Large intestine (tissue), 3 donors: ENCODE results near the gene BRAT1. TPM values are rescaled to one million over a fixed set of nuclear protein-coding genes. Genes with fewer than 3 reads are reported as not detected.

Experiments used
- DNase-seq, 2 donors: peaks; one replicate each; pipeline versions ENCODE4 v3.0.0 to v3.0.0-alpha.2; 2013
- H3K27ac ChIP-seq: one replicate; pipeline ENCODE4 v1.5.1; 2013; ENCODE audit warnings: low read length
- H3K27me3 ChIP-seq: 2 replicates; pipeline ENCODE4 v1.6.1; 2013; ENCODE audit warnings: low read length; ENCODE audit not compliant: control insufficient read depth, insufficient read depth
- H3K36me3 ChIP-seq: 2 replicates; pipeline ENCODE4 v1.6.1; 2013; ENCODE audit warnings: low read length; ENCODE audit not compliant: control insufficient read depth, insufficient read depth
- H3K4me1 ChIP-seq: one replicate; pipeline ENCODE4 v1.6.1; 2013; ENCODE audit warnings: low read length; ENCODE audit not compliant: control insufficient read depth, insufficient read depth
- H3K4me3 ChIP-seq: one replicate; pipeline ENCODE4 v1.5.1; 2013; ENCODE audit warnings: low read length
- H3K9me3 ChIP-seq: one replicate; pipeline ENCODE4 v1.6.1; 2013; ENCODE audit warnings: mild to moderate bottlenecking, low read depth, low read length, moderate library complexity; ENCODE audit not compliant: control insufficient read depth
- WGBS: methylation state at CpG from one replicate; pipeline ENCODE4 v1.1.5; 2013; ENCODE audit warnings: low lambda C conversion rate; ENCODE audit not compliant: insufficient coverage; 5-methylcytosine and 5-hydroxymethylcytosine counted together
- polyA plus RNA-seq: library from polyadenylated mRNA; unstranded; fragments of 120-200 nt; gene quantifications from one replicate; pipeline ENCODE4 v1.2.1, GENCODE V29; 2013

BRAT1 gene
- polyA plus RNA-seq, 1 donor: 27.1 TPM

DNA sequence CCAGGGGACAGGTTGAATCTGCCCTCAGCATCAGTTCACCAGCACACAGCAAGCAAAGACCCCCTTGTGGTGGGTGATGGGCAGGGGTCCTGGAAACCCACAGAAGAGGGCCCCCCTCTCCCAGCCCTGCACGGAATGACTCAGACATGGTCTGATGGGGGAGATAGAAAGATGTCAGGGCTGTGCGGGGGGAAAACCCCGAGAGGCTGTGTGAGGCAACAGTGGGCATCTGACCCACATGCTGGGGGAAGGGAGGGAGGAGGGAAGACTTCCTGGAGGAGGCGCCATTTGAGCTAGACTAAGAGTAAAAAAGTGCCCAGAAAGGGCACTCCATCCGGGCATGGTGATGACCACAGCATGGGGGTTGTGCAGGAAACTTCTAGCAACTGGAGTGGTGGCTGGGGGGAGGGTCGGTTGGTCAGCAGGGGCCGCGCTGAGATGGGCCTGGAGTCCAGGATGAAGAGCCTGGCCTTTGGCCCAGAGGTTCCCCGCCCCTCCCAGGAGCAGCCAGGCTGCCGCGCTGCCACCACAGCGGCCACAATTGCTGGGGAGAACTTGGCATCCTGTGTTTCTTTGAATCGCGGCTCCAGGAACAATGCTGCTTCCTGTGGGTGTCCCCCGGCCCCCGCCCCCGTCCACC is 33.3 kb downstream of the BRAT1 start:
- DNase-seq: peak in 1 of 2 donors; percentile 57
- 0% methylated on average over 1 of the region's 17 CpGs for WGBS
- Histone ChIP-seq H3K9me3 (peaks cover 6% of the 10 kb centered on the region), H3K36me3 (peaks cover 18% of the 10 kb centered on the region), H3K27ac (peak overlapping the region; percentile 99), H3K4me3 (peak overlapping the region; percentile 57), H3K27me3 (peaks cover 24% of the 10 kb centered on the region), H3K4me1 (peaks cover 77% of the 10 kb centered on the region)

GRCh38 chr7:2521341-2521745 is 34.0 kb downstream of the BRAT1 start:
- H3K36me3 ChIP-seq: peaks cover 11% of the 10 kb centered on the region
- WGBS: no CpG with 5 or more reads among the region's 21 CpGs
- H3K4me3 ChIP-seq: peak overlapping the region; percentile 57
- H3K27me3 ChIP-seq: peaks cover 24% of the 10 kb centered on the region
- H3K9me3 ChIP-seq: peaks cover 6% of the 10 kb centered on the region
- peak overlapping the region; percentile 54 for H3K27ac ChIP-seq
- peak in 1 of 2 donors; percentile 38 for DNase-seq
- peaks cover 74% of the 10 kb centered on the region for H3K4me1 ChIP-seq

- Histone ChIP-seq H3K4me1 (peaks cover 70% of the 10 kb centered on the region), H3K27me3 (peaks cover 24% of the 10 kb centered on the region), H3K27ac (peak overlapping the region; percentile 5), H3K36me3 (peaks cover 6% of the 10 kb centered on the region), H3K9me3 (peaks cover 6% of the 10 kb centered on the region), H3K4me3 (peak overlapping the region; percentile 57)
- DNase-seq: peak in 1 of 2 donors; percentile 36
- no CpG with 5 or more reads among the region's 12 CpGs for WGBS
These were observed 34.5 kb downstream of the BRAT1 start for GRCh38 chr7:2520761-2521290.

- peaks cover 64% of the 10 kb centered on the region for H3K4me1 ChIP-seq
- no CpG with 5 or more reads among the region's 37 CpGs for WGBS
These were observed 35.1 kb downstream of the BRAT1 start for GRCh38 chr7:2520131-2520760.

GRCh38 chr7:2519119-2519930 is 36.0 kb downstream of the BRAT1 start, which contains the start of gene LFNG:
Gene LFNG, plus strand, starts transcription at chr7:2519774. Its CDS starts 88 bp downstream, at chr7:2519862.
- H3K9me3 ChIP-seq: no peaks in the 10 kb centered on the region
- H3K27ac ChIP-seq: peak within 1 kb of the TSS; percentile 23
- peak within 1 kb of the TSS; percentile 57 for H3K4me3 ChIP-seq
- WGBS: no CpG with 5 or more reads among the region's 95 CpGs
- peak; percentile 85 to 92 for DNase-seq
- H3K4me1 ChIP-seq: peaks cover 55% of the 10 kb centered on the region
- H3K36me3 ChIP-seq: no peaks in the 10 kb centered on the region
- H3K27me3 ChIP-seq: peaks cover 24% of the 10 kb centered on the region

More at GRCh38 chr7:2520131-2520760, 35.1 kb downstream of the BRAT1 start:
- peaks cover under 1% of the 10 kb centered on the region for H3K36me3 ChIP-seq
- peak overlapping the region; percentile 5 for H3K27ac ChIP-seq
- peaks cover 24% of the 10 kb centered on the region for H3K27me3 ChIP-seq
- H3K9me3 ChIP-seq: peaks cover 2% of the 10 kb centered on the region
- DNase-seq: peak in 1 of 2 donors; percentile 66
- H3K4me3 ChIP-seq: peak overlapping the region; percentile 57

DNA sequence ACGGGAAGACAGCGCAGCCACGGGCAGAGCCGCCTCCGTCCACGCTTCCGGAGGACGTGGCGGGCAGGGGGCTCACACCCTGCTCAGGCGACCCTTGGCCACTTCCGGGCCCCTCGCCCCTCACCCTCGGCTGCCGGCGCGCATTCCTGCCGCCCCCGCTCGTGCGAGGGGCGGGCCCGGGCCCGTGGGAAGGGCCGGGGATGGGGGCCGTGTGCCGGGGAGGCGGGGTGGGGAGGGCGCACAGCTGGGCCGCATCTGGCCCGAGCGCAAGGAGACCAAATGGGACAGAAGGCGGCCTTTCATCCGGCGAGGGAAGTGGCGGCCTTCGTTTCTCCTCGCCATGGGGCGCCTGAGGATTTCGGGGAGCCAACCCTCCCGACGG is 36.6 kb downstream of the BRAT1 start:
- Histone ChIP-seq H3K4me1 (peaks cover 49% of the 10 kb centered on the region), H3K36me3 (no peaks in the 10 kb centered on the region), H3K4me3 (peak overlapping the region; percentile 39), H3K27ac (peak overlapping the region; percentile 23), H3K9me3 (no peaks in the 10 kb centered on the region), H3K27me3 (peaks cover 24% of the 10 kb centered on the region)
- WGBS: no CpG with 5 or more reads among the region's 41 CpGs
- no peak for DNase-seq

DNA sequence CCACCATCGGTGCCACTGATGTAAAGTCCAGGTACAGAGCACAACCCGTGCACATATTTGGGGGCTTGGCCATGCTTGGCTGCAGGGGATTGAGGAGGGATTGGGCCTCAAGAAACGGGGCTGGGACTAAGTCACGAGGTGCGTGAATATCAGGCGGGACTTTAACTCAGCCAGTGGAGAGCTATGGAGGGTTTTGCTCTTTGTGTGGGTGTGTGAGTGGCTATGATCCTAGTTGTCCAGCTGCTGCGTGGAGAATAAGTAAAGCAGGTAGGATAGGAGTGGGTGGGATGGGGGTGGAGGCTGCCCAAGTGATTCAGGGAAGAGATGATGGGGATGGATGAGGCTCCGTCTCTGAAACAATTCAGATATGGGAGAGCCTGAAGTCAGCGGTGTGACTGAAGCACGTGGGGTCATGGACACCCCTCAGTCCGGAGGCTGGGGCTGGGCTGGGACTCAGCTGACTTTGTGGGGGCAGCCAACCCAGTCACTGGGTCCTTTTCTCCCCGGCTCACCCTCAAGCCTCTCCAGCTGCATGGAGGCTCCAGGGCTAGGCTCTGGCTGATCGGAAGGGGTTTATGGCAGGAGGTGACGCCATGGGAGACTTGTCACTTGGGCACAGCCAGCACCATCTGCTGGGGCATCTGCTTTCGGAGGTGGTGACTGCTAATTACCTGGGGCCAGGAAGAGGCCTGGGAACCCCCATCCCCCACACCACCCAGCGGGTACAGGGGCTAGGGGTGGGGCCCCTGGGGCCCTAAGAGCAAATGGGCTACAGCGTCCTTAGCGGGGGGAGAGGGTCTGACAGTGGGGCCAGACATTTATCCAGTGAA is 37.4 kb downstream of the BRAT1 start:
- DNase-seq: peak; percentile 70 to 74
- H3K4me1 ChIP-seq: peaks cover 42% of the 10 kb centered on the region
- H3K4me3 ChIP-seq: no peak overlapping the region
- H3K9me3 ChIP-seq: no peaks in the 10 kb centered on the region
- peaks cover 24% of the 10 kb centered on the region for H3K27me3 ChIP-seq
- peak overlapping the region; percentile 27 for H3K27ac ChIP-seq
- H3K36me3 ChIP-seq: no peaks in the 10 kb centered on the region
- whole genome bisulfite sequencing: 40% methylated on average over 1 of the region's 18 CpGs

DNA sequence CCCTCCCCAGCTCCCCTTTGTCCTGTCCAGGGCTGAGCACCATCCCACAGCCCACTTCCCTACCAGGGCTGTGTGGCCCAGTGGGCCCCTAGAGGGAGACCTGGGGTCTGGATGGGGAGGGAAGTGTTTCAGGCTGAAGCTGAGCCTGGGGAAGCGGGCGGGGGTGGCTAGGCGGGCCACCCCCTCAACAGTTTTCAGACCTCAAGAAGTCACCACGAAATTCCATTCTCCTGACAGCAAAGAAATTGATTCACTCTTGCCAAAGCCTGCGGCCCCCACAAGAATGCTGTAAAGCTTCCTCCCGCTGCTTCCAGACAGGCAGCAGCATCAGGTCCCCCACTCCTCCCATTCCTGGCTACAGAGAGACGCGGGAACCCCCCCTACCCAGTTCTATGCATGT is 38.3 kb downstream of the BRAT1 start:
- WGBS: no CpG with 5 or more reads among the region's 8 CpGs
- H3K27ac ChIP-seq: no peak overlapping the region

GRCh38 chr7:2516194-2516555 is 39.1 kb downstream of the BRAT1 start:
- H3K36me3 ChIP-seq: no peaks in the 10 kb centered on the region
- peaks cover 3% of the 10 kb centered on the region for H3K9me3 ChIP-seq
- H3K27ac ChIP-seq: no peak overlapping the region
- DNase-seq: no peak
- no peak overlapping the region for H3K4me3 ChIP-seq
- peaks cover 31% of the 10 kb centered on the region for H3K27me3 ChIP-seq
- WGBS: no CpG with 5 or more reads among the region's 8 CpGs
- peaks cover 36% of the 10 kb centered on the region for H3K4me1 ChIP-seq

More for the DNA sequence above, 38.3 kb downstream of the BRAT1 start:
- no peaks in the 10 kb centered on the region for H3K36me3 ChIP-seq
- no peak overlapping the region for H3K4me3 ChIP-seq
- H3K4me1 ChIP-seq: peaks cover 35% of the 10 kb centered on the region
- peaks cover 26% of the 10 kb centered on the region for H3K27me3 ChIP-seq
- DNase-seq: no peak
- H3K9me3 ChIP-seq: no peaks in the 10 kb centered on the region
